ENCODE measurements around the gene CA10.

The CA10 gene

DNA sequence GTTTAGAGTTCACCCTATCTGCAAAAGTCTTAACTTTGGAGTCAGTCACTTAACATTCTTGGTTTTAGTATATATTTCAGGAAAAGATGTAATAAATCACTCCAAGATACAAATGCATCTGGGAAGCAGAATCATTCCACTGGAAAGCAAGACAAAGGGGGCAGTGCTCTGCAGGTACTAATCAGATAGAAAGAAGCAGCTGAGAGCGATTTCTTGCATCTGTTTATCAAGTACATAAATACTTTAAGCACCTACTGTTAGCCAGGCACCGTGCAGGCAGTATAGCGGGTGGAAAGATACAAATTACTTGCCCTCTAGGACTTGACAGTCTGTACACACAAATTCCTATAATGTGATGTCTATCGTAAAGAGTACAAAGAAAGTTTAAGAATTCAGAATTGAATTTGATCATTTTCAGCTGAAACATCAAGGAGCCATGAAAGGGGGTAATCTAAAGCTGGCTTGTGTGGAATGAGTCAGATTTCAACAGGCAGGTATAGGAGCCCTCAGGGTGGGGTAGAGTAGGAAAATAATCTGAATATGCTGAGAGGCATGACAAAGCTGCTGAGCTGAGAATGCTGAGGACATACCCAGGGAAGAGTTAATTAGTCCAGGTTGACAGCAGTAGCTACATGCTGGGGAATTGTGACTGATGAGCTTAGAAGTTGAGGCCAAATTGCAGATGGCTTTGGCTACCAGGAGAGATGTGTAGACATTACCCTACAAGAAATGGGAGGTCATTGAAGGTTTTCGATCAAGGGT, 110.2 kb downstream of the CA10 start:
- FAIRE-seq (no peak), DNase-seq (ENCODE audit: low spot score) (no peak)

DNA sequence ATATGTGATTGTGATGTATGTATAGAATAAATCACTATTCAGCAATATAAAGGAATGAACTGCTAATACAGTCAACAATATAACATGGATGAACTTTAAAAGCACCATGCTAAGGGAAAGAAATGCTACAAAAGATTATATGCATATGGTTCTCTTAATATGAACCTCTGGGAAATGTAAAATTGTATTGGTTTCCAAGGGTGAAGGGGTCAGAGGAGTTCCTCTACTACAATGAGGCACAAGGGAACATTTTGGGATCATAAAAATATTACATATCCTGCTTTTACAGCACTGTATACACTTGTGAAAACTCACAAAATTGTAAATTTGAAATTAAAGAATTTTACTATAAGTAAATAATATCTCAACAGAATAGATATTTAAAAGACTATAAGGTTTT, 111.4 kb downstream of the CA10 start:
- FAIRE-seq (no peak), DNase-seq (ENCODE audit: low spot score) (no peak)

DNA sequence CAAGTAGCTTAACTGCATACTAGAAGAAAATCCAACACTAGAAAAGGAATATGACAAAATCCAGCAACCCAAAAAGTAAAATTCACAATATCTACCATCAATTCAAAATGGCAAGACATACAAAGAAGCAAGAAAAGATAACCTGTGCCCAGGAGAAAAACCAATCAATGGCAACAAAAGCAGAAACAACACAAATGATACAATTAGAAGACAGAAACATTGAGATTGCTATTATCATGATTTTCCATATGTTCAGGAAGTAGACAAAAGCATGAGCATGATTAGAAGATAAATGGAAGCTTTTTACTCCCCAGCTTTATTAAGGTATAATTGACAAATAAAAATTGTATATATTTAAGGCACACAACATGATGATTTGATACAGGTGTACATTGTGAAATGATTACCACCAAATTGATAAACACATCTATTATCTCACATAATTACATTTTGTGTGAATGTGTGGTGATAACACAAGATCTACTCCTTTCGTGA, 117.3 kb downstream of the CA10 start:
- DNase-seq (ENCODE audit: low spot score) (no peak), FAIRE-seq (no peak)

DNA sequence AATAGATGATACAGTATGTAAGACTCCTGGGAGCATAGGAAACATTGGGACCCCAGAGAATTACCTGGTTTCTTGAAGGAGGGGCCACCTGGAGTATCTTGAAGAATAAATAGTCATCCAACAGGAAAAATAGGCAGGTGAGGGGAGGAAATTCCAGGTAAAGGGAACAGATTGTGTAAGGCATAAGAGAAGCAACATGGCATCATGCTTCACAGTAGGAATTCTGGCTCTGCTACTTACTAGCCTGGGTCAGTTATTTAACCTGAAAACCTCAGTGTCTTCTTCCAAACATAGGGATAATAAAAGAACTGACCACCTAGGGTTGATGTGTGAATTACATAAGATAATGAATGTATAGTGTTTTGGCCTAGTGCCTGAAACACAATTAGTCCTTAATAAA, 122.1 kb downstream of the CA10 start:
- FAIRE-seq = no peak
- no peak for DNase-seq (ENCODE audit: low spot score)

DNA sequence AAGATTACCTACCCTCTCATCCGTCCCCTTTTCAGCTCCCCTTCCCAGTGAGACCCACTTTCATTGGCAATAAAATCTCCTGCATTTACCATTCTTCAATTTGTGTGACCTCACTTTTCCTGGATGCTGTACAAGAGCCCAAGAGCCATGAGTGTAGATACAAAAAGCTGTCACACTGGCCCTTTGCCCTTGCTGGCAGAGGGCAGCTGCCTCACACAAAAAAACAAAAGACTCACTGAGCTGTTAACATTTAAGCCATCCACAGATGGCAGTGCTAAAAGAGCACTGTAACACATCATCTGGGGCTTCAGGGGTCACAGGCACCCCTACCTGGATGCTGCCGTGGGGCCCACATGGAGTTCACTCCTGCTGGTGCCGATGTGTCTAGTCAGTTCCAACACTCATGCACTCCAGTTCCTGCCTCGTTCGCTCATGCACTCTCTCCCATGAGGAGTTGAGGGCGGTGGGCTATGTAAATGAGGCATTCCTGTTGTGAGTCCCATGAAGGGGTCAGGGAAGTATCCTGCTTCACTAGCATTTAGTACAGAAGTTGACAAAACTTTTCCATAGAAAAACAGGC, 123.1 kb downstream of the CA10 start:
- no peak for DNase-seq (ENCODE audit: low spot score)
- no peak for FAIRE-seq

DNA sequence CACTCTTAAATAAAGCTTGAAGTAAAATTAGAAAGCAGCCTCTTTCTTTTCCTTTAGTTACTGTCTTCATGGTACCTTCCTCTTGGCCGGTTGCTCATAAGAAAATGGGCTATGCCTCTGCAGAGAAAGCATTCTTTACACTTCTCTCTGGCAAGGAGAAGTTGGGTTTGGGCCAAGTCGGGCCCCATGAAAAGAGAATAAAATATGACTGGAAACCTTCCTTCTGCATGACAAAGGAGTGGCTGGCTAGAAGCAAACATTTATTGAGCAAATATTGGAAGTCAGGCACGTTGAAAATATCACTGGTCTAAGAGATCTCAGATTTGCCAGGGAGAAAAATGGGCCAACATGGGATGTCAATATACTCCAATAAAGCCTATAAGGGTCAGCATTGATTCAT, 126.1 kb downstream of the CA10 start:
- DNase-seq (ENCODE audit: low spot score) (no peak), FAIRE-seq (no peak)

DNA sequence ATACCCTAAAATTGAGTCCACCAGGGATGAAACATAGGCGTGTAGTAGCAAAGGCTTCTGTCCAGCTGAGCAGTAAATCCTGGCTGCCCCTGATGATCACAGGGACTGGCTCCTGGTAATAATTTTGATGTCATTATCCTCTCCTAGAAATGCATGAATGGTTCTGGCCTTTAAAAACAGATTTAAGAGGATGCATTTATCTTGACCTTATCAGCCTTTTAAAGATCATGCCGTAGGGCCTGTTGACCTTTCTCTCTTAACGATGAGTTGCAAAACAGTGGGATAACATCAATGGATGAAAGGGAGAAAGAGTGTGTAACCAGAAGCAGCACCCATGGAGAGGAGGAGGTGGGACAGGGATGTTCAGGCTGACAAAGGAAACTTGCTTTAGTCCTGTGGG, 128.5 kb downstream of the CA10 start:
- no peak for DNase-seq (ENCODE audit: low spot score)
- no peak for FAIRE-seq

DNA sequence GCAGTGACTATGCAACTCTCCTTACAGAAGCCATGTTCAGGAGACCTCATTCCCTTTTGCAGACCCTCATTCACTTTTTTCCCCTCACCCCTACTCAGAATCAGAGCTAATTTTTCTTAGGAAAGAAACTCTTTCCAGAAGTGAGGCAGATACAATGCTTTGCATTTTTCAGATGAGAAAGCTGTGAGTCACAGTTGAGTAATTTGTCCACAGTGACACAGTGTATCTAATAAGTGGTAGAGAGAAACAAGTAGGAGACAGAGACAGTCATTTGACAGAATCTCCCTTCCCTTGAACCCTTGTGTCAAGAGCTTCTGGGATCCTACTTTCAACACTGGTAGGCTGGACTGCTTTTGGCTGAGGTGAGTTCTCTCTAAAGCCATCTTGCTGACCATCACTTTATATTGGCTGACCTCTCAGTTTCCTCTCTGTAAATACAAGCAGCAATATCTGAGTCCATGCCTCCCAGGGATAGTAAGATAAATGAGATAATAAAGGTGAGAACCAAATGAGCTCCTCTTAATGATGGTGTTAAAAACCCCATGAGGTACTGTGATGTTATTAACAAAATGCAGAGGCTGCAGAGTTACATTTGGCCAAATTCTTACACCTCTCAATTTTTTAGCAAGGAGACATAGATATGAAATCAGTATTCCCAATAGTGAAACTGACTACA, 130.8 kb downstream of the CA10 start:
- peak; percentile 68 for DNase-seq (ENCODE audit: low spot score)
- FAIRE-seq = peak; percentile 9

DNA sequence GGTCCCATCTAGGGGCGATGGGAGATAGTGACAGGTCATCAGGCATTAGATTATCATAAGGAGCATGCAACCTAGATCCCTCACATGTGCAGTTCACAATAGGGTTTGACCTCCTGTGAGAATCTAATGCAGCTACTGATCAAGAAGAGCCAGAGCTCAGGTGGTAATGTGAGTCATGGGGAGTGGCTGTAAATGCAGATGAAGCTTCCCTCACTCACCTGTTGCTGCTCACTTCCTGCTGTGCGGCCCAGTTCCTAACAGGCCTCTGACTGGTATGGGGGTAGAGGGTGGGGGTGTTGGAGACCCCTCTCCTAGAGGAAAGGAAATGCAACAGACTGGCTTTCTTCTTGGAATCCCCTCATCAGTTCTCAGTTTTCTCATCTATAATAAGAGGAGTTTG, 131.4 kb downstream of the CA10 start:
- FAIRE-seq = no peak
- DNase-seq (ENCODE audit: low spot score) = no peak

DNA sequence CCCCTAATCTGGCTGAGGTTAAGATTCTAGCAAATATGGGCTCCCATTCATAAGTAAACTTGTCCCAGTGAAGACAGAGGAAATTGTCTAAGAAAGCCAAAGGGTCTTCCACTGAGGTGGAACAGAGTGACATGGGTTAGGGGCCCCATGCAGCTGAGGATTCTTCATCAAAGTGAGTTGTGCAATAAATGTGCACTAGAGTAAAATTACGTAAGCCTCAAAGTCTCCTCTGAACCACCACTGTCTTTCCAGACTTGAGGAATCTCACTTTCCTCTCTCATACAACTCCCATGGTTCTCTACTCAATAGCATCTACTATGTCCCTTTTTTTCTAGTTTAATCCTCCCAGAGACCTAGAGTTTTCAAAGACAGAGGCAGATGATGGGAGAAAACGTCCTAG, 132.4 kb downstream of the CA10 start:
- FAIRE-seq (no peak), DNase-seq (ENCODE audit: low spot score) (no peak)

DNA sequence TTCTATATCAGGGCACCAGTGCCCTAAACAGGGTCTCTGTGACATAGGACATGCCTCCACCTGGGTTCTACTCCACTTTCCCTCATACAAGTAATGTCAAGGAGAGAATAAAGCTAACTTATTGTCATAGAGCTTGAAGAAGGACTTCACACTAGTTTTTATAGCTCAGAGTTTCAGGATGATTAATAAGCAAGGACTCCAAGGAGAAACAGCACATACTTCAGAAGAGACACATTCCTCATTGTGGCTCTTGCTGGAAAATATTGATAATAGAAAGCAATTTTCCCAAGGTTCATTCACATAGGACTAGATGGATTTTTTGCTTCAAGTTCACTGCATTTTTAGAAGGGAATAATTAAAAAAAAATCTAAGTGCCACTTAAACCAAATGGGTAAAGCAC, 133.3 kb downstream of the CA10 start:
- DNase-seq (ENCODE audit: low spot score) (peak; percentile 11), FAIRE-seq (no peak)

DNA sequence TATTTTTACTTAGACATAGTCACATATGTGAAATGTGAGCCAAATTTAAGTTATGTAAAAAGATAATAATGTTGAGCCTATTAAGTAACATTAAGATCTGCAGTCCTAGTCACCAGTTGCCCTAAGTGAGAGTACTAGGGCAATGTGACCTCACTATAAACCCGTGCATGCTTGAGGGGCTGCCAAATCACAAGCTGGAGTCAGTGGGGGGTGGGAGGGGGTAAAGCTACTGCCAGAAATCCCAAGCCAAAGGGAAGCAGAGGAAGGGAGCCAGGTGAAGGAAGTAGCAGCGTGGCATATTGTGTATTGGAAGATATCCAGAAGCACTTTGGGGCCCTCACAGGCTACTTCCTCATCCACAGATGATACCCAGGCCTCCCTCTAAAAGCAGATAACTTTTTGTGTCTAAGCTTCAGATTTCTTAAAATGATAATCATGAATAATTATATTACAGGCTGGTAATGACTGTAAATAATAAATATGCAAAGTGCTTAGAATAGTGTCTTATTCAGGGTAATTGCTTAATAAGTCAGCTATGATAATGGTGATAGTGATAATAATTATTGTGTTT, 134.1 kb downstream of the CA10 start:
- FAIRE-seq (no peak), DNase-seq (ENCODE audit: low spot score) (no peak)

DNA sequence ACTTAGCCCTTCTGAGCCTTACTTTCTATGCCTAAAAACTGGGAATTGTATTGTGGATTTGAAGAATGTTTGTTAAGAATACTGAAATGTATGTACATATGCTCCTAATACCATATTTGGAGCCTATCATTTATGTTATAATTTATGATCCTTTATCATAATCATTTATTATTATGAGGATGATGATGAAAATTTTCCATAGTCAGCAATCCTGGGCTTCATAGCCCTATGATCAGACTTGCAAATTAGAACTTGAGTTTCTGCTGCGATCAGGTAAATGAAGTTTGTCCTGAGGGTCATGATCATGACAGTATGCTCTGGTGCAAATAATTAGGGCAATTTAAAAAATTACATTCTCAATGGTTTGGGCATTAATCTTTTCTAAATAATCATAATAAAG, 147.4 kb downstream of the CA10 start:
- FAIRE-seq (no peak), DNase-seq (ENCODE audit: low spot score) (no peak)

DNA sequence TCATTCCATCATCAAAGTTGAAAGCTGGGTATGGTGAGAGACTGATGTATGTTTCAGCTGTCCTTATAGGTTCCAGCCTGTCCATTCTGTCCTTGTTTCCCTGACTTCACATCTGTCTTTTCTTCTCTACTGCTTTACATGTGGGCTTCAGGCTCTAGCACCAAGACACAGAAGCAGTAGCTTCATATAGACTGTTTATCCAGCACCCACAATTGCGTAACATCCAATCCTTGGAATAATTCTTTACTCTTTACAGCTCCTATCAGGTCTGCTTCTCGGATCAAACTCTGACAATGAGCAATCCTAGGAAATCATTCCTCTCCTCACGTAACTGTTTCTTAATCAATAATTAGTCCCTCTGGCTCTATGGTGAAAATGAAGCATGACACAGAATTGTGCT, 158.9 kb downstream of the CA10 start:
- no peak for FAIRE-seq
- DNase-seq (ENCODE audit: low spot score) = no peak

DNA sequence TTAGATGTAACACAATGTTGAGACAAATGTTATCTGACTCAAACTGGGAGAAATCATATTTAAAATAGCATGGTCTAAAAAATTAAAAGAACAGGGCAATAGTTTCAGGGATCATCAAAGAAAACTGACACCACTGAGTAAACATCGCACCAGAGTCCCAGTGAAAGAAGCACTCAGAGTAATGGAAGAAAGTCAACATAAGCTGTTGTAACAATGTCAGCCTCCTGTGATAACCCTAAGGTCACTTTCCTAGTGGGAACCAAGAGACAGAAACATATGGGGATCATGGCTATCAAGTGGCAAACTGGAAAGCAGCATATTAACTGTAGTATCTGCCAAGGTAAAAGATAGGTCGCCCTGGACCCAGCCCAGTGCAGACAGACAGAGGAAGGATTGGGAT, 160.8 kb downstream of the CA10 start:
- no peak for FAIRE-seq
- DNase-seq (ENCODE audit: low spot score) = no peak

DNA sequence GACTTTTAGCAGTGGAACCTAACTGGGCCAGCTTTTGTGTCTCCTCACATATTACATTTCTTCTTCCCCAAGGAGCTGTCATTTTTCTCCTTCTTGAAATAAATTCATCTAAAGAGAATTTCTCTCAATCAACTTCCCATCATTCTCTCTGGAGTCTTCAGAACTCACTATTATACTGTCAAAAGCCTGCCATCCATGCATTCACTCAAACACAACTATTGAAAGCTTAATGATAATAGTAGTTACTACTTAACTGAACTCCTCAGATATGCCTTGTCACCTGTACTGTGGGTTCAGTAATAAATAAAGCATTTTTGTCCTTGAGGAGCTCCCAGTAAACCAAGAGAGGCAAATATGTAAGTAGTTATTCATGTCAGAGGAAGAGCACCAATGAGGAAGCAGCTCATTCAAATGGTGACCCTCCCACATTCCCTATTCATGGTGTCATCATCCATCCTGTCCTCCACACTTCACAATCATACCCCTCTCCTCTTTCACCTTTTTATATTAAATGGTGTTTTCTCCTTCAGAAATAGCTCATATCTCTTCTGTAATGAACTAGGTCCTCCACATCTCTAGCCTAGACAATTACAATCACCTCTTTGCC, 162.6 kb downstream of the CA10 start:
- DNase-seq (ENCODE audit: low spot score) (peak; percentile 20), FAIRE-seq (no peak)

DNA sequence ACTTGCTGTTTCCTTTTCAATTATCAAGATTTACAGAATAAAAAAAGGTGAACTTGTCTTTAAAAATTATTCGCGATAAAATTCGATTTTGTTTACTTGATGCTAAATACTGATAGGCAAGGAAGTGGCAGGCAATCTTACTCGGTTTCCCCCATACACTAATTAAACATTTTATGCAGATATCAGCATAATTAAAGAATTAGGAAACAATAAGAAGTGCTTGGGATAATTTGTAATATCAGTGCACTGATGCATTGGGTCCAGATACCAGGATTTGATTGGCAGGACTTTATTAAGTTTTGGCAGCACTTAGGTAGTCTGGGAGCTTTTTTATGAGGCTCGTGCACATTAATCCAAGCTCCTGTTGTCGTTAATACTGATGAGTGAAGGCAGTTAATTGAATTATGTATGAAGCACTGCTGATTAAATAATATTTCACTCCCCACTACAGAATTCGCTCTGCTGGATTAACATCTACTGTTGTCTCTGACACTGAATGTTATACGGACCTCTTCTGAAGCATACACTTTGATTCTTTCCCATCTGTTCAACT, 165.6 kb downstream of the CA10 start:
- DNase-seq (ENCODE audit: low spot score) (no peak), FAIRE-seq (no peak)

DNA sequence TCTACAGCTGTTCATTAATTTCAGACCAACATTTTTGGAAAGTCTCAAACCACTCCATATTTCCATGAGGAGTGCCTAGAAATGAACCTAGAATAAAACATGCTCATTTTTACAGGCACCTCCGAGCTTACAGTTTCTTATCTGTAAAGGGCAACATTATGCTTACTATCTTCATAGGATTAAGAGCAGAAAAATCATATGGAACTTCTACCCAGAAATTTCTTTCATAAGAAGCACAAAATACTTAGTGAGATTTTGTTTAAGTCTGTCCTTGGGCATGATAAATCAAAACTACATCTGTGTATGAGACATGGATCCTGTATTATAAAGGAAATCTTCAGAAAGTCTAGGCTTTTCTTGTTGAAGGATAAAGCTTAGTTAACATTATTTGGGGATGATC, 187.4 kb downstream of the CA10 start:
- FAIRE-seq (no peak), DNase-seq (ENCODE audit: low spot score) (no peak)

DNA sequence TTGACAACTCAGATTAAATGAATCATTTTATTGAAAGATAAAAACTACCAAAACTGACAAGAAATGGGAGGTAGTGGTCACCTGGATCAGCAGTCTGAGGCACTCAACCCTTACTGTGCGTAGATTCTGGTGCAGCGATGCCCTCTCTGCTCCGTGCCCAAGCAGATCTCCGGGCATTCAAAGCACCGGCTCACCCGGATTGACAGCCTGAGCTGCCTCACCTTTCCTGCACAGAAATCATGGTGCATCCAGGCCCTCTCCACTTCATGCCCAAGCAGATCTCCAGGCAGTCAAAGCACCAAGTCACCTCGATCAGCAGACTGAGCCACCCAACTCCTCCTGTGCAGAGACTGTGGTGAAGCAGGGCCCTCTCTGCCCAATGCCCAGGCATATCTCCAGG, 196.8 kb downstream of the CA10 start:
- FAIRE-seq = no peak
- DNase-seq (ENCODE audit: low spot score) = no peak

DNA sequence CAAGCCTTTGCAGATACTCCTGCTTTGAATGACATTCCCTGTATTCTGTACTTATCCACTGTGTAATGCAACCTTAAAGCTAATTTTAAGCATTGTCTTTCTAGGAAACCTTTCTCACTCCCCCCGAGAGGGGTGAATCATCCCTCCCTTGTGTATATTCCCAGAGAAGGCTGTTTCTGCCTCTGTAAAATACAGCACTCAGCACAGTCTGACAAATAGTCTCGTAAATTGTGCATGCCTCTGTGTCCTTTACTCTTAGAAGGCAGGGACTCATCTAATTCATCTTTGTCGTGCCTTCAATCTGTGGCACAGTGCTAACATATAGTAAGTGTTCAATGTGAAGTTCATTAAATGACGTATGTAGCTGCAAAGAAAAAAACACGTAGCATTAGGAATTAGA, 200.7 kb downstream of the CA10 start:
- no peak for FAIRE-seq
- no peak for DNase-seq (ENCODE audit: low spot score)

DNA sequence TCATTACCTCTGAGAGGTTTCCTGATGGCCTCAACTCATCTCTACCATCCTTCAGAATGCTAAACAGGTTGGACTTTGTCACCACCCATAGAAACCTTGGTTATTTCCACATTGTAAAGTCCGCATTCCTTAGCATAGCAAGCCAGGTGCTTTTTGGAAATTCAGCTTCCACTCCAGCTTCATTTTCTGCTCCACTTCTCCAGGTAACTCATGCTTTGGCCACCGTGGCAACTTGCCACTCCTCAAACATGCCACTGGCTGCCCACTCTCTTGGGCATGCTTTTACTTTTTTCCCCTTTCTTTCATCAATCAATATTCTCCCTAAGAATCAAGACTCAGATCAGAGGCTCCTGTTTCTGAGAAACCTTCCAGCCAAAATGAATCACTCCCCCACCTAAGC, 203.3 kb downstream of the CA10 start:
- FAIRE-seq = no peak
- no peak for DNase-seq (ENCODE audit: low spot score)
